Liver (tissue), 9 donors: ENCODE results near the gene ROR1. TPM values are rescaled to one million over a fixed set of nuclear protein-coding genes. Genes with fewer than 3 reads are reported as not detected.

Experiments used
- DNase-seq: peaks from one replicate; pipeline ENCODE4 v3.0.0-alpha.2; 2017; ENCODE audit warnings: low spot score
- H3K27ac ChIP-seq, 2 donors: one replicate each; pipeline ENCODE4 v1.7.0; 2013; ENCODE audit warnings: inconsistent platforms in 2 of 2, low read length in 2 of 2, control low read depth in 1 of 2, low read depth in 1 of 2, mild to moderate bottlenecking in 1 of 2
- H3K27me3 ChIP-seq, 4 donors: one replicate each; pipeline versions ENCODE4 v1.6.1 to v1.7.0; 2013; ENCODE audit warnings: low read length in 3 of 4, inconsistent platforms in 1 of 4, mild to moderate bottlenecking in 1 of 4, moderate library complexity in 1 of 4; ENCODE audit not compliant: control insufficient read depth in 4 of 4, insufficient read depth in 4 of 4
- H3K36me3 ChIP-seq, 4 donors: one replicate each; pipeline versions ENCODE4 v1.6.1 to v1.7.0; 2013; ENCODE audit warnings: low read length in 3 of 4, mild to moderate bottlenecking in 3 of 4, low read depth in 1 of 4, moderate library complexity in 1 of 4; ENCODE audit not compliant: control insufficient read depth in 4 of 4, insufficient read depth in 3 of 4
- H3K4me1 ChIP-seq, 4 donors: one replicate each; pipeline versions ENCODE4 v1.6.1 to v1.7.0; 2013; ENCODE audit warnings: low read length in 3 of 4, mild to moderate bottlenecking in 3 of 4, moderate library complexity in 1 of 4; ENCODE audit not compliant: control insufficient read depth in 4 of 4, insufficient read depth in 4 of 4
- H3K4me3 ChIP-seq, 3 donors: one replicate each; pipeline versions ENCODE4 v1.6.1 to v1.7.0; 2013; ENCODE audit warnings: low read length in 3 of 3, control low read depth in 1 of 3, low read depth in 1 of 3, mild to moderate bottlenecking in 1 of 3
- H3K9ac ChIP-seq, 2 donors: one replicate each; pipeline ENCODE4 v1.7.0; 2013; ENCODE audit warnings: low read length in 2 of 2, mild to moderate bottlenecking in 2 of 2, moderate library complexity in 2 of 2, control low read depth in 1 of 2, low read depth in 1 of 2
- H3K9me3 ChIP-seq, 4 donors: one replicate each; pipeline versions ENCODE4 v1.6.1 to v1.7.0; 2013; ENCODE audit warnings: low read length in 3 of 4; ENCODE audit not compliant: control insufficient read depth in 4 of 4
- HNF4A ChIP-seq, 2 donors: conservative IDR thresholded peaks; 2 replicates each; pipeline ENCODE4 v1.6.1; 2016; ENCODE audit warnings: antibody characterized with exemption in 2 of 2, mild to moderate bottlenecking in 2 of 2
- HNF4G ChIP-seq: IDR thresholded peaks from 2 replicates; pipeline ENCODE4 v1.6.1; 2016; ENCODE audit warnings: antibody characterized with exemption
- NR2F2 ChIP-seq: IDR thresholded peaks from 2 replicates; pipeline ENCODE4 v1.6.1; 2016; ENCODE audit warnings: antibody characterized with exemption
- RAD21 ChIP-seq, 2 donors: IDR thresholded peaks; 2 replicates each; pipeline ENCODE4 v1.6.1; 2016; ENCODE audit warnings: antibody characterized with exemption in 2 of 2, mild to moderate bottlenecking in 2 of 2
- RXRA ChIP-seq, 2 donors: IDR thresholded peaks; 2 replicates each; pipeline ENCODE4 v1.6.1; 2017 to 2018; ENCODE audit warnings: antibody characterized with exemption in 2 of 2, mild to moderate bottlenecking in 1 of 2
- WGBS: extraction: QIAGEN DNeasy Blood & Tissue Kit; methylation state at CpG from one replicate; pipeline ENCODE4 v1.1.7; 2013; 5-methylcytosine and 5-hydroxymethylcytosine counted together
- polyA plus RNA-seq, 2 donors: library from polyadenylated mRNA; stranded (reverse) in 1 of 2; unstranded in 1 of 2; fragments of 200-250 nt in 1 of 2; fragments of >200 nt in 1 of 2; fragmentation: Nextera tagmentation in 1 of 2; extraction: Ambion mirVana in 1 of 2; gene quantifications; one replicate each; pipeline versions ENCODE4 v1.2.1 to v1.2.3, GENCODE V29; 2013 to 2015
- total RNA-seq, 2 donors: library from RNA; depleted of rRNA; stranded (reverse); fragments of >200 nt; gene quantifications; one replicate each; pipeline ENCODE4 v1.2.3, GENCODE V29; 2014
- TF ChIP-seq, protein P1 (sequence below): IDR thresholded peaks from 2 replicates; pipeline ENCODE4 v1.6.1; 2016; ENCODE audit warnings: antibody characterized with exemption, mild to moderate bottlenecking
- TF ChIP-seq, protein P2 (sequence below): IDR thresholded peaks from 2 replicates; pipeline ENCODE4 v1.6.1; 2016; ENCODE audit warnings: antibody characterized with exemption
- TF ChIP-seq, protein P3 (sequence below): IDR thresholded peaks from 2 replicates; pipeline ENCODE4 v1.6.1; 2016; ENCODE audit warnings: antibody characterized with exemption
- TF ChIP-seq, protein P4 (sequence below): fragments of 150-350 bp; IDR thresholded peaks from 2 replicates; pipeline ENCODE4 v1.5.1; 2017; ENCODE audit warnings: improper control_type of control experiment, low read depth, low read length; ENCODE audit not compliant: missing input control
- donor health status: healthy.
- donor health status: healthy.
- donor health status: healthy.
- donor health status: healthy.
- donor health status: healthy.

Gene ROR1
- total and polyA plus RNA-seq, 4 donors: 0.15 to 0.98 (median 0.37) TPM

DNA sequence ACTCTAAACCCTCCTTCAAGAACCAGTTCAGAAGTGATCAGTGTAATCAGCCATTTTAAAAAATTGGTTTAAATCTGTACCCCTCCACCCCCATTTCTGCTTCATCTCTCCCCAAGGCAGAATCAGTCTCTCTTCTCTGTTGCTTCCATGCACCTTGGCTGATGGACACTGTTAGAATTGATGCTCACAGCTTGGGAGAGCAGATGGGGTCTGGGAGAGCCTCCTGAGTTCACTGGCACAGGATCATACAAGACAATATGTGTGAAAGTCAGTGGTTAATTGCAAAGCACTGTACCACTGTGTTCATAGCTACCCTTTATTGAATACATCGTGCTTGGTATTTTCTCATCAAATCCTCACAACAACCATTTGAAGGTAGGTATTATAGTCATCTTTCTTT lies 140.9 kb downstream of the ROR1 start:
- WGBS: 99% methylated on average over 1 of the region's 1 CpG
- Histone ChIP-seq H3K4me3 (no peak overlapping the region), H3K9ac (no peak overlapping the region), H3K36me3 (no peaks in the 10 kb centered on the region), H3K4me1 (no peaks in the 10 kb centered on the region), H3K27me3 (no peaks in the 10 kb centered on the region), H3K27ac (no peak overlapping the region), H3K9me3 (no peaks in the 10 kb centered on the region)
- TF ChIP-seq, protein P1, sequence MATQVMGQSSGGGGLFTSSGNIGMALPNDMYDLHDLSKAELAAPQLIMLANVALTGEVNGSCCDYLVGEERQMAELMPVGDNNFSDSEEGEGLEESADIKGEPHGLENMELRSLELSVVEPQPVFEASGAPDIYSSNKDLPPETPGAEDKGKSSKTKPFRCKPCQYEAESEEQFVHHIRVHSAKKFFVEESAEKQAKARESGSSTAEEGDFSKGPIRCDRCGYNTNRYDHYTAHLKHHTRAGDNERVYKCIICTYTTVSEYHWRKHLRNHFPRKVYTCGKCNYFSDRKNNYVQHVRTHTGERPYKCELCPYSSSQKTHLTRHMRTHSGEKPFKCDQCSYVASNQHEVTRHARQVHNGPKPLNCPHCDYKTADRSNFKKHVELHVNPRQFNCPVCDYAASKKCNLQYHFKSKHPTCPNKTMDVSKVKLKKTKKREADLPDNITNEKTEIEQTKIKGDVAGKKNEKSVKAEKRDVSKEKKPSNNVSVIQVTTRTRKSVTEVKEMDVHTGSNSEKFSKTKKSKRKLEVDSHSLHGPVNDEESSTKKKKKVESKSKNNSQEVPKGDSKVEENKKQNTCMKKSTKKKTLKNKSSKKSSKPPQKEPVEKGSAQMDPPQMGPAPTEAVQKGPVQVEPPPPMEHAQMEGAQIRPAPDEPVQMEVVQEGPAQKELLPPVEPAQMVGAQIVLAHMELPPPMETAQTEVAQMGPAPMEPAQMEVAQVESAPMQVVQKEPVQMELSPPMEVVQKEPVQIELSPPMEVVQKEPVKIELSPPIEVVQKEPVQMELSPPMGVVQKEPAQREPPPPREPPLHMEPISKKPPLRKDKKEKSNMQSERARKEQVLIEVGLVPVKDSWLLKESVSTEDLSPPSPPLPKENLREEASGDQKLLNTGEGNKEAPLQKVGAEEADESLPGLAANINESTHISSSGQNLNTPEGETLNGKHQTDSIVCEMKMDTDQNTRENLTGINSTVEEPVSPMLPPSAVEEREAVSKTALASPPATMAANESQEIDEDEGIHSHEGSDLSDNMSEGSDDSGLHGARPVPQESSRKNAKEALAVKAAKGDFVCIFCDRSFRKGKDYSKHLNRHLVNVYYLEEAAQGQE: no peak
- no peak for TF ChIP-seq RXRA (IDR thresholded peaks at IDR 0.05)
- TF ChIP-seq RAD21 (IDR thresholded peaks at IDR 0.05): no peak
- no peak for TF ChIP-seq HNF4A (conservative IDR thresholded peaks at IDR 0.05)
- no peak for DNase-seq

DNA sequence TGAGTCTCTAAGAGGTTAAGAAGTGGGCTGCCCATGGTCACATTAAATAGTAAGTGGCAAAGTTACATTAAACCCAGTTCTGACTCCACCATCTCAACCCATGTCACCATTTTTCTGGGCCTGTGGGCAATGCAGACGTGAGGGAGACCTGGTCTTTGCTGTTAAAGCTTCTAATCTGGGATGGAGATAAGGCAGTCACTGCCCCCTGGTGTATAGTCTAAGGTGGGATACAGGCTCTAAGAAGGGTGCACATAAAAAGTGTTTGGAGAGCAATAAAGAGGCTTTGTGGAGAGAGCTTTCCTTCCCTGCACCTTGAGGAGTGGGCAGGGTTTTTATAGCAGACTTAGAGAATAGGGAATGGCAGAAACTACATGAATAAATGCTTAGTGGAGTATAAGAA lies 141.3 kb downstream of the ROR1 start:
- DNase-seq: no peak
- no peak overlapping the region for H3K4me3 ChIP-seq
- 93% methylated on average over 1 of the region's 1 CpG for WGBS
- H3K9ac ChIP-seq: no peak overlapping the region
- no peaks in the 10 kb centered on the region for H3K9me3 ChIP-seq
- TF ChIP-seq NR2F2 (no peak), HNF4G (no peak), RXRA (IDR thresholded peaks at IDR 0.05) (no peak)
- TF ChIP-seq, protein P2, sequence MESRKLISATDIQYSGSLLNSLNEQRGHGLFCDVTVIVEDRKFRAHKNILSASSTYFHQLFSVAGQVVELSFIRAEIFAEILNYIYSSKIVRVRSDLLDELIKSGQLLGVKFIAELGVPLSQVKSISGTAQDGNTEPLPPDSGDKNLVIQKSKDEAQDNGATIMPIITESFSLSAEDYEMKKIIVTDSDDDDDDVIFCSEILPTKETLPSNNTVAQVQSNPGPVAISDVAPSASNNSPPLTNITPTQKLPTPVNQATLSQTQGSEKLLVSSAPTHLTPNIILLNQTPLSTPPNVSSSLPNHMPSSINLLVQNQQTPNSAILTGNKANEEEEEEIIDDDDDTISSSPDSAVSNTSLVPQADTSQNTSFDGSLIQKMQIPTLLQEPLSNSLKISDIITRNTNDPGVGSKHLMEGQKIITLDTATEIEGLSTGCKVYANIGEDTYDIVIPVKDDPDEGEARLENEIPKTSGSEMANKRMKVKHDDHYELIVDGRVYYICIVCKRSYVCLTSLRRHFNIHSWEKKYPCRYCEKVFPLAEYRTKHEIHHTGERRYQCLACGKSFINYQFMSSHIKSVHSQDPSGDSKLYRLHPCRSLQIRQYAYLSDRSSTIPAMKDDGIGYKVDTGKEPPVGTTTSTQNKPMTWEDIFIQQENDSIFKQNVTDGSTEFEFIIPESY: no peak
- TF ChIP-seq, protein P3, sequence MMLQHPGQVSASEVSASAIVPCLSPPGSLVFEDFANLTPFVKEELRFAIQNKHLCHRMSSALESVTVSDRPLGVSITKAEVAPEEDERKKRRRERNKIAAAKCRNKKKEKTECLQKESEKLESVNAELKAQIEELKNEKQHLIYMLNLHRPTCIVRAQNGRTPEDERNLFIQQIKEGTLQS: no peak
- TF ChIP-seq, protein P4, sequence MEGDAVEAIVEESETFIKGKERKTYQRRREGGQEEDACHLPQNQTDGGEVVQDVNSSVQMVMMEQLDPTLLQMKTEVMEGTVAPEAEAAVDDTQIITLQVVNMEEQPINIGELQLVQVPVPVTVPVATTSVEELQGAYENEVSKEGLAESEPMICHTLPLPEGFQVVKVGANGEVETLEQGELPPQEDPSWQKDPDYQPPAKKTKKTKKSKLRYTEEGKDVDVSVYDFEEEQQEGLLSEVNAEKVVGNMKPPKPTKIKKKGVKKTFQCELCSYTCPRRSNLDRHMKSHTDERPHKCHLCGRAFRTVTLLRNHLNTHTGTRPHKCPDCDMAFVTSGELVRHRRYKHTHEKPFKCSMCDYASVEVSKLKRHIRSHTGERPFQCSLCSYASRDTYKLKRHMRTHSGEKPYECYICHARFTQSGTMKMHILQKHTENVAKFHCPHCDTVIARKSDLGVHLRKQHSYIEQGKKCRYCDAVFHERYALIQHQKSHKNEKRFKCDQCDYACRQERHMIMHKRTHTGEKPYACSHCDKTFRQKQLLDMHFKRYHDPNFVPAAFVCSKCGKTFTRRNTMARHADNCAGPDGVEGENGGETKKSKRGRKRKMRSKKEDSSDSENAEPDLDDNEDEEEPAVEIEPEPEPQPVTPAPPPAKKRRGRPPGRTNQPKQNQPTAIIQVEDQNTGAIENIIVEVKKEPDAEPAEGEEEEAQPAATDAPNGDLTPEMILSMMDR: no peak
- TF ChIP-seq, protein P1: no peak
- H3K27me3 ChIP-seq: no peaks in the 10 kb centered on the region
- H3K4me1 ChIP-seq: no peaks in the 10 kb centered on the region
- H3K27ac ChIP-seq: no peak overlapping the region
- no peaks in the 10 kb centered on the region for H3K36me3 ChIP-seq
